Astrocyte of the spinal cord (primary cell): Measurements from ENCODE around the gene PRPF19.
"Not testable (repeated sequence)": the region's sequence is repeated elsewhere in the genome, so short reads cannot be mapped to it uniquely, and the experiment has no call there.

Experiments
- DNase-seq: peaks from one replicate; pipeline ENCODE4 v3.0.0; 2011; ENCODE audit warnings: low read depth, low spot score
- H3K4me3 ChIP-seq: 2 replicates; pipeline ENCODE4 v1.5.1; 2011; ENCODE audit warnings: low read depth, mild to moderate bottlenecking, low read length, moderate library complexity
- in situ Hi-C: cut with HindIII; loops from 2 replicates; pipeline ENCODE4 v1.10.0; 2017; ENCODE audit warnings: low sequenced_read_pairs
- TF ChIP-seq, protein P1 (sequence below): IDR thresholded peaks from 2 replicates; pipeline ENCODE4 v1.5.1; 2012; ENCODE audit warnings: low read depth, mild to moderate bottlenecking, low read length, inconsistent platforms

The PRPF19 gene

DNA sequence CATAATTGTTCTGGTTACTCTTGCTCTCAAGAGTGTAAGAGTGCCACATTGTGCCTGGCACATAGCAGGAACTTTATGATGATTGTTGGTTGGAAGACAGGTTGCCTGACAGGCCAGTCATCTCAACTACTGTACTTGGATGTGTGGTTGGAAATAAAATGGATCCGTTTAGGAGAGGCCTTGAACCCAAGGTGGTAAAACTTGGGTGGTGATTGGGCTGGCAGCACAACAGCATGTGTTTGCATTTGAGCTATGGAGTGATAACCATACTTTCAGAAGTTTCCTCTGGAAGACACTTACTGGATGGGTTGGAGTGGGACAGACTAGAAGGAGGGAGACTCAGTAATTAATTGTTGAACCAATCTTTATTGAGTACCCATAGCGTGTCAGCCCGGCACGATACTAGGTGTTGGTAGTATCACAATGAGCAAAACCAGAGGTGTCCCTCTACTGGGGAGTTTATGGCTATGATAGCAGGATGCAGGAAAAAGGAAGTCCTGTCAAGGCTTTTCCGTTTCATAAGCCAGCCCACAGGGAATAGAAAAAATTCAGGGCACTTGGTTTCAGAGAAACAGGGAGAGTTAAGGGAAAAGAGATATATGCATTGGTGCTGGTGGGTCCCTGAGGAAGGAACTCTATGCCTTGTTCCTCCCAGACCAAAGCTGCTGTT is 4.5 kb upstream of the PRPF19 start:
- in situ Hi-C loops = no loop called here
- no peak overlapping the region for H3K4me3 ChIP-seq
- TF ChIP-seq, protein P1, sequence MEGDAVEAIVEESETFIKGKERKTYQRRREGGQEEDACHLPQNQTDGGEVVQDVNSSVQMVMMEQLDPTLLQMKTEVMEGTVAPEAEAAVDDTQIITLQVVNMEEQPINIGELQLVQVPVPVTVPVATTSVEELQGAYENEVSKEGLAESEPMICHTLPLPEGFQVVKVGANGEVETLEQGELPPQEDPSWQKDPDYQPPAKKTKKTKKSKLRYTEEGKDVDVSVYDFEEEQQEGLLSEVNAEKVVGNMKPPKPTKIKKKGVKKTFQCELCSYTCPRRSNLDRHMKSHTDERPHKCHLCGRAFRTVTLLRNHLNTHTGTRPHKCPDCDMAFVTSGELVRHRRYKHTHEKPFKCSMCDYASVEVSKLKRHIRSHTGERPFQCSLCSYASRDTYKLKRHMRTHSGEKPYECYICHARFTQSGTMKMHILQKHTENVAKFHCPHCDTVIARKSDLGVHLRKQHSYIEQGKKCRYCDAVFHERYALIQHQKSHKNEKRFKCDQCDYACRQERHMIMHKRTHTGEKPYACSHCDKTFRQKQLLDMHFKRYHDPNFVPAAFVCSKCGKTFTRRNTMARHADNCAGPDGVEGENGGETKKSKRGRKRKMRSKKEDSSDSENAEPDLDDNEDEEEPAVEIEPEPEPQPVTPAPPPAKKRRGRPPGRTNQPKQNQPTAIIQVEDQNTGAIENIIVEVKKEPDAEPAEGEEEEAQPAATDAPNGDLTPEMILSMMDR = no peak
- no peak for DNase-seq

DNA sequence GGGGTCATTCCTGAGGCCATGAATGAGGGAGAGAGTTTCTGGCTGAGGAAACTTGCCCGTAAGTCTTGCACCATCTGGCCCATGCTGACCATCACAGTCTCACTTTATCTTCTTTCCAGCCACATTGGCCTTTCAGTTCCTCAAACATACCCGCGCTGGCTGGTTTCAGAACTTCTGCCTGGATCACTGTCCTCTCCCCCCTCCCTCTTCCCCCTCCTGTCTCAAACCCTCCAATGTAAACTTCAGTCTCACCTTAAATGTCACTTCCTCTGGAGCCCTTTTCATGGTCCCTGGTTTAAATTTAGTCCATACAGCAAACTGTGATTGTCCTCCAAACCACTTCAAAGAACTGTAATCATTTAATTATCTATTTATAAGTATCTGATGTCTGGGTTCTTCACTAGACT is 3.9 kb upstream of the PRPF19 start:
- in situ Hi-C loops = no loop called here
- no peak for DNase-seq
- no peak overlapping the region for H3K4me3 ChIP-seq
- TF ChIP-seq, protein P1 = no peak

DNA sequence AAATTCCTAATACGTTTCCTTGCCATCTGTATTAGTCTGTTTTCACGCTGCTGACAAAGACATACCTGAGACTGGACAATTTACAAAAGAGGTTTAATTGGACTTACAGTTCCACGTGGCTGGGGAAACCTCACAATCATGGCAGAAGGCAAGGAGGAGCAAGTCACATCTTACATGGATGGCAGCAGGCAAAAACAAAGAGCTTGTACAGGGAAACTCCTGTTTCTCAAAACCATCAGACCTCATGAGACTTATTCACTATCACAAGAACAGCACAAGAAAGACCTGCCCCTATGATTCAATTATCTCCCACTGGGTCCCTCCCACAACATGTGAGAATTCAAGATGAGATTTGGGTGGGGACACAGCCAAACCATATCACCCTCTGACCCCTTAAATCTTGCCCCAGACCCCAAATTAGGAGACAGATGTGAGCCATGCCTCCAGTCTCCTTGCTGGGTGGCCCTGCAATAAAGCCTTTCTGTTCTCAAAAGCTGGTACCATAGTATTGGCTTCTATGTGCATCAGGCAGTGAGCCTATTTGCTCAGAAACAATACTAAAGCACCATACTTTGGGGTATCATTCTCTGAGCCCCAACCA is 3.4 kb upstream of the PRPF19 start:
- DNase-seq, in situ Hi-C loops, H3K4me3 ChIP-seq: not testable (repeated sequence)

DNA sequence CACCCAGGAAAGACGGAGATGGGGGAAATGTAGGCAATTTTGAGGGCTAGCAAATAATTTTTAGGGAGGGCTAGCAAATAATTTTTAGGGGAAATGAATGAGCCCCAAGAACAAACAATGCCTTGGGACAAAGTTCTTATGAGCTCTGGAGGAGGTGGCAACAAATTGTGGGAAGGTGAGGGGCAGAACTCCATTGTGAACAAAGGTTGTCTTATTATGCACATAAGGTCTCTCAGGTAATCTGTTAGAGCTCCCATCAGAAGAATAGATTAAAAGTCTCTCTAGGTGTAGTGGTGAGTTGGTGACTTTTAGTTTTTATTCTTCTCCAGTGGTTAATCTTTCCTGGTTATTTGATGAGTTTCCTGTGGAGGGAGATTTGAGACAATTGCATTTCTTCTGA is 2.4 kb upstream of the PRPF19 start:
- no peak overlapping the region for H3K4me3 ChIP-seq
- in situ Hi-C loops = no loop called here
- TF ChIP-seq, protein P1 = no peak
- no peak for DNase-seq

DNA sequence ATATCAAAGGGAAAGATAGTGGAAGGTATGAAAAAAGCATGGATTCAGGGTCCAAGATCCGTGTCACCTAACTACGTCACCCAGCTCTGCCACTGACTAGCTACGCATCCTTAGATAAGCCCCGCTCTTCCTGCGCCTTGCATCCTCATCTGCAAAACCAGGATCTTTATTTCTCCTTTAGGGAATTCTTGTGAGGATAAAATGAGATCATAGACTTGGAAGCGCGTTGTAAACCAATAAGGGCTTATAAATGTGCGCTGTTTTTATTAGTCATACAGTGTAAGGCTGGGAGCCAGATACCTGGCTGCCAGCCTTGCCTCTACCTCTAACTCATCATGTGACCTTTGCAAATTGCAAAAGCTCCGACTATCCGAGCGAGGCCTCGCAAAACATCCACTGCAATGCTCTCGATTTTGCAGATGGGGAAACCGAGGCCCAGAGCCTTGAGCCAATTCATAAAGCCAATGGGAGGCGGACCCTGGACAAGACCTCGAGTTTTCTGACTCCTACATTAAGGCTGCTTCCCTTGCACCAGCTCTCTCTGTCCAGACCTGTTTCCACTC is 753 bp downstream of the PRPF19 start:
- peak; percentile 52 for DNase-seq
- TF ChIP-seq, protein P1 = no peak
- in situ Hi-C loops = no loop called here
- peak overlapping the region; percentile 72 for H3K4me3 ChIP-seq

DNA sequence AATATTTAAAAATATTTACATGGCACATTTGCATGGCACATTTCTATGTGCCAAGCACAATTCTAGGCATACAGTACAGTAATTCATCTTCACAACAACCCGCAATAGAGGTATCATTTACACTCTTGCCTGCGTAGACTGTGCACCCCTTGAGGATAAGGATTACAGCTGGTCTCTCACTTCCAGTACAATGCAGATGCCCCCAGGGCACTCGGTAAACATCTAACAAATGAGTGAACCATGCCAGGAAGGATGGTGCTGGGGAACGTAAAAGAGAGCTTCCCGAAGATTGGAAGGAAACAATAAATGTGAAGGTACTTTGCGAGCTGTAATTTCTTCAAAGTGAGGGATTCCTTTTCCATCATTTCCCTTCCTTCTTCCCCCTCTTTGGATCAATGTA is 1.3 kb downstream of the PRPF19 start:
- DNase-seq = no peak
- in situ Hi-C loops = no loop called here
- TF ChIP-seq, protein P1 = no peak
- H3K4me3 ChIP-seq = peak overlapping the region; percentile 72

DNA sequence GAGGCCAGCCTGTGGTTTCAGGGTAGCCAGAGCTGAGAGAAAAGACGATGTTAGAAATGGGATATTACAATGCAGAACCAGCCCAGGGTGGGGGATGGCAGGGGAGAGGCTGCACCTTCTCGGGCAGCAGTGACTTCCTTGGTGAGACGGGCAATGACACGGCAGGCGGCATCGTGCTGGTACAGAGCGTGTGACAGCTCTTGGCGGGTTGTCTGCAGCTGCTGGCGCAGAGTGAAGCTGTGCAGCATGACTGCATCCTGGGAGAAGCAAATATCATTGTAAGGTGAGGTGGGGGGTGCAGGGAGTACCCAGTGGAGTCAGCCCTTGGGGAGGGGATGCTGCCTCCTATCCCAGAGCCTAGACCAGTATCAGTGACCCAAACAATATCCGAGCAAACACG is 3.8 kb downstream of the PRPF19 start:
- DNase-seq = no peak
- H3K4me3 ChIP-seq = no peak overlapping the region
- TF ChIP-seq, protein P1 = no peak
- in situ Hi-C loops = no loop called here
